BLaER1 treated with 17β-estradiol and CSF1 and Interleukin-3, amounts not matched to agents 10 nM and 100 nM (cell line): ENCODE measurements around the gene NAA16.
A peak's percentile ranks its signal among the peaks of the same experiment; 100 is the strongest.
"Not testable (repeated sequence)": the region's sequence is repeated elsewhere in the genome, so short reads cannot be mapped to it uniquely, and the experiment has no call there.

Experiments
- H3K27ac ChIP-seq, 11 experiments: shearing (Covaris generic); formaldehyde crosslinking; 2 replicates each; pipeline ENCODE4 v1.8.1; 2022
- H3K27me3 ChIP-seq, 11 experiments: shearing (Covaris generic); formaldehyde crosslinking; 2 replicates each; pipeline ENCODE4 v1.8.1; 2022
- H3K36me3 ChIP-seq, 11 experiments: shearing (Covaris generic); formaldehyde crosslinking; 2 replicates each; pipeline ENCODE4 v1.8.1; 2022
- H3K4me1 ChIP-seq, 10 experiments: shearing (Covaris generic); formaldehyde crosslinking; 2 replicates each; pipeline ENCODE4 v1.8.1; 2022
- H3K4me2 ChIP-seq, 11 experiments: shearing (Covaris generic); formaldehyde crosslinking; 2 replicates each; pipeline ENCODE4 v1.8.1; 2022
- H3K4me3 ChIP-seq, 10 experiments: shearing (Covaris generic); formaldehyde crosslinking; 2 replicates each; pipeline ENCODE4 v1.8.1; 2022
- H3K9ac ChIP-seq, 11 experiments: shearing (Covaris generic); formaldehyde crosslinking; 2 replicates each; pipeline ENCODE4 v1.8.1; 2022
- H3K9me3 ChIP-seq, 11 experiments: shearing (Covaris generic); formaldehyde crosslinking; replicated peaks in 1 of 11; 2 replicates each; pipeline ENCODE4 v1.8.1; 2022
- H4K20me1 ChIP-seq, 11 experiments: shearing (Covaris generic); formaldehyde crosslinking; 2 replicates each; pipeline ENCODE4 v1.8.1; 2022
- Cebpa-rat ChIP-seq, 11 experiments: shearing (Covaris generic); IDR thresholded peaks; 2 replicates each; pipeline ENCODE4 v1.8.1; 2022

NAA16 gene

GRCh38 chr13:41345165-41345913 lies 34.3 kb downstream of the NAA16 start:
- Histone ChIP-seq H3K27ac (no peak overlapping the region), H3K4me1 (peaks cover 0 to 11% (median 0%) of the 10 kb centered on the region in 10 experiments; a peak in 2 of 20 replicates), H3K27me3 (no peaks in the 10 kb centered on the region), H4K20me1 (no peaks in the 10 kb centered on the region), H3K9ac (no peak overlapping the region), H3K4me2 (no peak overlapping the region), H3K36me3 (peaks cover 52 to 98% (median 85%) of the 10 kb centered on the region in 11 experiments), H3K4me3 (no peak overlapping the region), H3K9me3 (peaks cover 0 to 14% (median 4%) of the 10 kb centered on the region in 11 experiments; a peak in 9 of 22 replicates)
- no peak for TF ChIP-seq Cebpa-rat (IDR thresholded peaks at IDR 0.05)

- H3K27ac ChIP-seq: no peak overlapping the region
- H3K9me3 ChIP-seq: peaks cover 0 to 14% (median 4%) of the 10 kb centered on the region in 11 experiments; a peak in 9 of 22 replicates
- peaks cover 50 to 97% (median 85%) of the 10 kb centered on the region in 11 experiments for H3K36me3 ChIP-seq
- H3K27me3 ChIP-seq: no peaks in the 10 kb centered on the region
- peaks cover 0 to 11% (median 0%) of the 10 kb centered on the region in 10 experiments; a peak in 2 of 20 replicates for H3K4me1 ChIP-seq
- H4K20me1 ChIP-seq: no peaks in the 10 kb centered on the region
- H3K9ac ChIP-seq: no peak overlapping the region
- H3K4me2 ChIP-seq: no peak overlapping the region
- no peak for TF ChIP-seq Cebpa-rat (IDR thresholded peaks at IDR 0.05)
- no peak overlapping the region for H3K4me3 ChIP-seq
Observed at GRCh38 chr13:41345914-41346589, 35.0 kb downstream of the NAA16 start.

DNA sequence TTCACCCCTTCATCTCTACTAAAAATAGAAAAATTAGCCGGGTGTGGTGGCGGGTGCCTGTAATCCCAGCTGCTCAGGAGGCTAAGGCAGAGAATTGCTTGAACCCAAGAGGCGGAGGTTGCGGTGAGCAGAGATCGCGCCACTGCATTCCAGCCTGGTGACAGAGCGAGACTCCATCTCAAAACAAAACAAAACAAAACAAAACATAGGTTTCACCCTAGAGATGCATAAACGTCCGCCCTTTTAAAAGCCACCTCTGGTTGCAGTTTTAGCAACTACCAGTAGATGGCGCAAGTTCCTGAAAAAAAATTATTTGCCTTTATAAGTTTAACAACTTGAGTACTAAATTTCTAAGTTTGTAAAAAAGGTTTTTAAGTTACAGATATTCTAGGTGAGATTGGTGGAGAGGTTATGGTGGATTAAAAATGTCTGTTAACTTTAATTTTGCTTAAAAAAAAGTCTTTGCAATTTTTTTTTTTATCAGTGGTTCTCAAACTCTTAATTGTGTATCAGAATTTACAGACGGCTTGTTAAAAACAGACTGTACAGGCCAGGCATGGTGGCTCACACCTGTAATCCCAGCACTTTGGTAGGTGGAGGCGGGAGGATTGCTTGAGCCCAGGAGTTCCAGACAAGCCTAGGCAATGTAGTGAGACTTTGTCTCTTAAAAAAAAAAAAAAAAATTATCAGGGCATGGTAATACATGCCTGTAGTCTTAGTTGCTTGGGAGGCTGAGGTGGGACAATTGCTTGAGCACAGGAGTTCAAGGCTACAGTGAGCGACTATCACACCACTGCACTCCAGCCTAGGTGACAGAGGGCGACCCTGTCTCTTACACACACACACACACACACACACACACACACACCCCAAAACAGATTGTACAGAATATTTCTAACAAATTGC lies 42.1 kb downstream of the NAA16 start:
- H4K20me1 ChIP-seq: no peaks in the 10 kb centered on the region
- H3K4me3 ChIP-seq: no peak overlapping the region; a peak in 1 of 20 replicates
- H3K27me3 ChIP-seq: no peaks in the 10 kb centered on the region
- H3K4me1 ChIP-seq: peaks cover 8 to 25% (median 20%) of the 10 kb centered on the region in 10 experiments; a peak in 18 of 20 replicates
- H3K4me2 ChIP-seq: peak overlapping the region in 6 of 11 experiments; percentile 29 to 52 (median 42); a peak in 8 of 22 replicates
- no peaks in the 10 kb centered on the region for H3K9me3 ChIP-seq
- H3K9ac ChIP-seq: peak overlapping the region in 3 of 11 experiments; percentile 34 to 50 (median 37); a peak in 3 of 22 replicates
- H3K36me3 ChIP-seq: peaks cover 18 to 72% (median 44%) of the 10 kb centered on the region in 11 experiments
- TF ChIP-seq Cebpa-rat (IDR thresholded peaks at IDR 0.05): no peak
- H3K27ac ChIP-seq: peak overlapping the region in 9 of 11 experiments; percentile 4 to 61 (median 37); a peak in 13 of 22 replicates

DNA sequence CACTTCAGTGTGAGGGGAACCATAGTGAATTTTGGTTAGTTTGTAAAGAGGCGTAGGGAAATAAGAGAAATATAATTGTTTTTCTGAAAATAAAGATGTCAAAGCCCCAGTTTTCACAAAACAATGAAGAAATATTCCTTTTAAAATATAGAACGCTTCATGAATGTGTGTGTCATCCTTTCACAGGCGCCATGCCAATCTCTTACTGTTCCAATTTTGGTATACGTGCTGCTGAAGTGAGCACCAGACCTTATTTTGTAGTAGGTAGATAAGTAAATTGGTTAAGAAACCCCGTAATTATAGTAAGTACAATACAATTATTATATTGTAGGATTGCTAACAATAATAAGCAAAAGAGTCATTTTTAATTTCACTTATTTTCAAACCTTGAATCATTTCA lies 43.3 kb downstream of the NAA16 start:
- TF ChIP-seq Cebpa-rat (IDR thresholded peaks at IDR 0.05): no peak
- no peak overlapping the region for H3K4me2 ChIP-seq

DNA sequence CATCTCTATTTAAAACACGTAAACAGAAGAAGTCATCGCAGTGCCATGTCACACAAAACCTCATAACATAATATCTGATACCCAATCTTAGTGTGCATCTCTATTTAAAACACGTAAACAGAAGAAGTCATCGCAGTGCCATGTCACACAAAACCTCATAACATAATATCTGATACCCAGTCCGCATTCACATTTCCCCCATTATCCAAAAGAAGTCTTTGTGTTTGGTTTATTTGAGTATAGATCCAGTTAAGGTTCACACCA lies 45.2 kb downstream of the NAA16 start:
- H3K4me2 ChIP-seq: peak overlapping the region in 8 of 11 experiments; percentile 16 to 65 (median 51); a peak in 14 of 22 replicates
- not testable (repeated sequence) for H3K9ac ChIP-seq, H4K20me1 ChIP-seq, H3K9me3 ChIP-seq, H3K4me3 ChIP-seq, H3K27me3 ChIP-seq
- H3K4me1 ChIP-seq: peaks cover 8 to 35% (median 20%) of the 10 kb centered on the region in 10 experiments; a peak in 19 of 20 replicates
- H3K27ac ChIP-seq: peak overlapping the region in 9 of 11 experiments; percentile 7 to 44 (median 31); a peak in 7 of 22 replicates
- peaks cover 38 to 75% (median 55%) of the 10 kb centered on the region in 11 experiments for H3K36me3 ChIP-seq

More for the DNA sequence above, 43.3 kb downstream of the NAA16 start:
- 0 out of 22 replicates have a peak overlapping the region, but pooled peaks of 1 of the 11 experiments have one; percentile 29 for H3K9ac ChIP-seq
- H3K9me3 ChIP-seq: no peaks in the 10 kb centered on the region
- no peaks in the 10 kb centered on the region for H4K20me1 ChIP-seq
- H3K4me3 ChIP-seq: no peak overlapping the region
- H3K4me1 ChIP-seq: peaks cover 8 to 25% (median 20%) of the 10 kb centered on the region in 10 experiments; a peak in 18 of 20 replicates
- H3K27ac ChIP-seq: peak overlapping the region in 2 of 11 experiments; percentile 36 to 50; a peak in 1 of 22 replicates
- H3K36me3 ChIP-seq: peaks cover 28 to 72% (median 48%) of the 10 kb centered on the region in 11 experiments
- no peaks in the 10 kb centered on the region for H3K27me3 ChIP-seq

DNA sequence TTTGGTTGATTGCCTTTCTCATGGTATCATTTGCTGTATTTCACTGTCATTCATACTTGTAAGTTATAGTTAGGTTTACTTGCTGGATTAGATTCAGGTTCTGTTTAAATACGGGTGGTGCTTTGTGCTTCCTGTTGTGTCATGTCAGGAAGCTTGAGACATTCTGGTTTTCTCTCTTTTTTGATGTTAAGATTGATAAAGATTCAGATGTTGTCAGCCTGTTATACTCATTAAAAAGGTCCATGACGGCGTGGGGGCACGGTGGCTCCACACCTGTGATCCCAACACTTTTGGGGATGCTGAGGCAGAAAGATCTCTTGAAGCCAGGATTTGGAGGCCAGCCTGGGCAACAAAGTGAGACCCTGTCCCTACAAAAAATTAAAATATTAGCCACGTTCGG lies 45.7 kb downstream of the NAA16 start:
- no peak overlapping the region for H3K9ac ChIP-seq
- H3K4me1 ChIP-seq: peaks cover 11 to 40% (median 22%) of the 10 kb centered on the region in 10 experiments
- peaks cover 38 to 76% (median 58%) of the 10 kb centered on the region in 11 experiments for H3K36me3 ChIP-seq
- peak overlapping the region in 6 of 11 experiments; percentile 7 to 32 (median 28); a peak in 7 of 22 replicates for H3K27ac ChIP-seq
- H3K9me3 ChIP-seq: no peaks in the 10 kb centered on the region
- no peak overlapping the region for H3K4me3 ChIP-seq
- no peak for TF ChIP-seq Cebpa-rat (IDR thresholded peaks at IDR 0.05)
- H3K27me3 ChIP-seq: no peaks in the 10 kb centered on the region
- peak overlapping the region in 9 of 11 experiments; percentile 16 to 65 (median 41); a peak in 19 of 22 replicates for H3K4me2 ChIP-seq
- H4K20me1 ChIP-seq: no peaks in the 10 kb centered on the region

GRCh38 chr13:41361491-41361890 lies 50.4 kb downstream of the NAA16 start:
- Histone ChIP-seq H3K4me2 (peak overlapping the region in 4 of 11 experiments; percentile 1 to 63 (median 60); a peak in 7 of 22 replicates), H3K27me3 (no peaks in the 10 kb centered on the region), H3K9me3 (no peaks in the 10 kb centered on the region; a peak in 1 of 22 replicates), H3K27ac (peak overlapping the region in 1 of 11 experiments; percentile 34; a peak in 2 of 22 replicates), H3K9ac (no peak overlapping the region), H3K4me1 (peaks cover 17 to 32% (median 26%) of the 10 kb centered on the region in 10 experiments), H4K20me1 (no peaks in the 10 kb centered on the region), H3K4me3 (no peak overlapping the region), H3K36me3 (peaks cover 64 to 100% (median 80%) of the 10 kb centered on the region in 11 experiments)
- no peak for TF ChIP-seq Cebpa-rat (IDR thresholded peaks at IDR 0.05)

- H3K27ac ChIP-seq: no peak overlapping the region
- H3K36me3 ChIP-seq: peaks cover 73 to 100% (median 85%) of the 10 kb centered on the region in 11 experiments
- H3K27me3 ChIP-seq: no peaks in the 10 kb centered on the region
- H3K4me3 ChIP-seq: no peak overlapping the region
- peak in 2 of 11 experiments; percentile 24 to 33; a peak in 1 of 22 replicates for TF ChIP-seq Cebpa-rat (IDR thresholded peaks at IDR 0.05)
- H3K4me1 ChIP-seq: peaks cover 10 to 26% (median 21%) of the 10 kb centered on the region in 10 experiments
- H3K4me2 ChIP-seq: no peak overlapping the region
- peaks cover 0 to 5% (median 0%) of the 10 kb centered on the region in 11 experiments; a peak in 4 of 22 replicates for H3K9me3 ChIP-seq
- H3K9ac ChIP-seq: no peak overlapping the region
- H4K20me1 ChIP-seq: no peaks in the 10 kb centered on the region
Observed at GRCh38 chr13:41364043-41364442, 53.0 kb downstream of the NAA16 start.
